GM12878 (cell line): Measurements from ENCODE around the gene DNAJC28. TPM values are rescaled to one million over a fixed set of nuclear protein-coding genes. Genes with fewer than 3 reads are reported as not detected.

Experiments
- ATAC-seq: fragments of 200-7000 bp; cut with Tn5 transposase; 3 replicates; pipeline ENCODE4 v1.9.1; 2020; ENCODE audit warnings: mild to moderate bottlenecking, moderate library complexity
- BruUV-seq: library from RNA; stranded (reverse); fragments of 400-500 nt; replicated peaks from 2 replicates; lab custom pipeline; 2021; lab: Mats Ljungman, UMichigan
- CTCF ChIA-PET: fragments of 300-600 bp; sonication (Branson Sonifier 250); formaldehyde crosslinking; extraction: SDS; loops from one replicate; lab custom pipeline; 2021; ENCODE audit warnings: inconsistent platforms; lab: Yijun Ruan, JAX
- POLR2A ChIA-PET: fragments of 350-600 bp; formaldehyde crosslinking; extraction: SDS; loops from one replicate; lab custom pipeline; 2021; ENCODE audit warnings: inconsistent platforms; lab: Charles Lee
- RAD21 ChIA-PET: fragments of 300-600 bp; sonication (Branson Sonifier 250); formaldehyde crosslinking; loops from one replicate; lab custom pipeline; 2023; ENCODE audit warnings: antibody characterized with exemption; ENCODE audit not compliant: unreplicated experiment; lab: Charles Lee
- SMC1A ChIA-PET: fragments of 300-600 bp; sonication (Branson Sonifier 250); formaldehyde crosslinking; loops from one replicate; lab custom pipeline; 2023; ENCODE audit not compliant: unreplicated experiment, uncharacterized antibody; lab: Charles Lee
- DNase-seq: peaks from one replicate; pipeline ENCODE4 v3.0.0-alpha.2; 2011; ENCODE audit warnings: low read depth, low spot score
- FAIRE-seq: peaks from 3 replicates; lab custom pipeline; 2011; peaks lifted over from hg19 to GRCh38; lab: Jason Lieb, UNC
- H2AFZ ChIP-seq: 2 replicates; pipeline ENCODE4 v1.6.0; 2011; ENCODE audit warnings: low read depth, low read length, control low read depth; ENCODE audit not compliant: control insufficient read depth
- H3K27ac ChIP-seq: 2 replicates; pipeline ENCODE4 v1.5.1; 2011; ENCODE audit warnings: control low read depth; ENCODE audit not compliant: control insufficient read depth, insufficient read depth
- H3K27me3 ChIP-seq, 2 experiments: replicated peaks in 1 of 2; 2 replicates each; pipeline versions ENCODE4 v1.6.0 to v1.6.1; 2011; ENCODE audit warnings: low read length in 1 of 2; ENCODE audit not compliant: control insufficient read depth in 2 of 2, insufficient read depth in 2 of 2
- H3K36me3 ChIP-seq, 2 experiments: 2 replicates each; pipeline ENCODE4 v1.5.1; 2011; ENCODE audit warnings: low read length in 1 of 2; ENCODE audit not compliant: control insufficient read depth in 2 of 2, insufficient read depth in 2 of 2
- H3K4me1 ChIP-seq: 2 replicates; pipeline ENCODE4 v1.6.1; 2011; ENCODE audit warnings: mild to moderate bottlenecking, low read length, moderate library complexity, mixed read lengths; ENCODE audit not compliant: control insufficient read depth, insufficient read depth
- H3K4me2 ChIP-seq: 2 replicates; pipeline ENCODE4 v1.6.0; 2011; ENCODE audit warnings: control low read depth; ENCODE audit not compliant: control insufficient read depth, insufficient read depth
- H3K4me3 ChIP-seq: fragments of 200-600 bp; sonication (generic); 2 replicates; pipeline ENCODE4 v1.5.1; 2016
- H3K79me2 ChIP-seq: 2 replicates; pipeline ENCODE4 v1.6.0; 2011; ENCODE audit warnings: low read length; ENCODE audit not compliant: control insufficient read depth, insufficient read depth
- H3K9ac ChIP-seq: 2 replicates; pipeline ENCODE4 v1.8.0; 2011; ENCODE audit warnings: low read length, control low read depth, mixed read lengths; ENCODE audit not compliant: control insufficient read depth, insufficient read depth
- H3K9me3 ChIP-seq: replicated peaks from 3 replicates; pipeline ENCODE4 v1.5.1; 2011; ENCODE audit warnings: mild to moderate bottlenecking, low read length; ENCODE audit not compliant: control insufficient read depth, insufficient read depth
- H4K20me1 ChIP-seq: 2 replicates; pipeline ENCODE4 v1.6.0; 2011; ENCODE audit not compliant: control insufficient read depth, insufficient read depth
- E2F4 ChIP-seq: IDR thresholded peaks from 2 replicates; pipeline ENCODE4 v1.6.1; 2012; ENCODE audit warnings: low read depth, low read length, improper control_type of control experiment
- EED ChIP-seq: sonication (generic); IDR thresholded peaks from 2 replicates; pipeline ENCODE4 v1.6.1; 2016; ENCODE audit warnings: antibody characterized with exemption, low read depth
- MYC ChIP-seq: IDR thresholded peaks from 2 replicates; pipeline ENCODE4 v1.6.1; 2011; ENCODE audit warnings: mild to moderate bottlenecking, low read length, moderate library complexity, inconsistent platforms; ENCODE audit not compliant: insufficient read depth, insufficient replicate concordance, insufficient read length, severe bottlenecking
- NFIC ChIP-seq: IDR thresholded peaks from 2 replicates; pipeline ENCODE4 v1.6.1; 2012; ENCODE audit warnings: low read depth, mild to moderate bottlenecking, inconsistent platforms, low read length, moderate library complexity
- RCOR1 ChIP-seq: conservative IDR thresholded peaks from 2 replicates; pipeline ENCODE4 v1.6.1; 2012; ENCODE audit warnings: low read depth, low read length, improper control_type of control experiment
- YY1 ChIP-seq: IDR thresholded peaks from 2 replicates; pipeline ENCODE4 v1.6.1; 2011; ENCODE audit warnings: low read depth, mild to moderate bottlenecking, low read length
- ZZZ3 ChIP-seq: IDR thresholded peaks from 2 replicates; pipeline ENCODE4 v1.6.1; 2011; ENCODE audit warnings: low read depth; ENCODE audit not compliant: control insufficient read depth, insufficient read length
- WGBS: methylation state at CpG from one replicate; pipeline ENCODE4 v1.1.6; 2016; ENCODE audit warnings: low lambda C conversion rate; ENCODE audit not compliant: insufficient replicate concordance, insufficient coverage; ENCODE audit errors: missing lambda C conversion rate; 5-methylcytosine and 5-hydroxymethylcytosine counted together
- in situ Hi-C: fragments of 300-500 bp; cut with MboI; formaldehyde crosslinking; loops from 9 replicates; pipeline ENCODE4 v1.14.3; 2018; ENCODE audit warnings: mixed read lengths
- intact Hi-C: fragments of 100-400 bp; cut with micrococcal nuclease; formaldehyde crosslinking; loops from one replicate; pipeline ENCODE4 v1.14.2; 2022; ENCODE audit not compliant: unreplicated experiment
- polyA plus RNA-seq, 11 experiments: library from polyadenylated mRNA; depleted of rRNA in 4 of 11; unstranded in 6 of 11; stranded (reverse) in 5 of 11; fragments of >200 nt; fragmentation: Nextera tagmentation in 4 of 11; fragmentation: Illumina TruSeq in 1 of 11; extraction: Ambion mirVana in 4 of 11; extraction: Trizol in 1 of 11; gene quantifications; 1 replicate in 1 of 11; 2 replicates in 10 of 11; pipeline versions ENCODE4 v1.2.1 to v1.2.3, GENCODE V29; 2011 to 2016; ENCODE audit warnings: inconsistent platforms in 2 of 11, missing spikeins in 2 of 11, low read depth in 1 of 11
- total RNA-seq, 4 experiments: library from RNA; depleted of rRNA in 3 of 4; stranded (reverse); fragments of >200 nt in 3 of 4; fragmentation: Illumina TruSeq in 1 of 4; extraction: Trizol in 1 of 4; gene quantifications; 2 replicates each; pipeline versions ENCODE4 v1.2.1 to v1.2.3, GENCODE V29; 2013 to 2021

Gene DNAJC28
- total and polyA plus RNA-seq, 10 of the 15 experiments (the other 5 are each of a cell fraction or from before 2014, with no cell fraction given) = 0.26 to 0.77 (median 0.54) TPM

- H3K79me2 ChIP-seq = no peaks in the 10 kb centered on the region
- no peaks in the 10 kb centered on the region for H3K9me3 ChIP-seq
- BruUV-seq = no TSS peak
- FAIRE-seq (no peak), ATAC-seq (no peak), DNase-seq (no peak)
- H3K4me3 ChIP-seq = no peak overlapping the region
- ChIA-PET POLR2A (interaction anchor here (1.4 to 2.1 kb wide), 3 partner anchors 11 to 51 kb away, joined by 4 to 13 read pairs (median 7); partner anchors contain the start of genes GART and SON), CTCF (interaction anchor here (1.4 kb wide), 1 partner anchor 10 kb away, joined by 3 read pairs; no protein-coding TSS in a partner anchor), SMC1A (interaction anchor here (1.8 kb wide), 1 partner anchor 51 kb away, joined by 6 read pairs; no protein-coding TSS in a partner anchor), RAD21 (no interaction called here)
- H4K20me1 ChIP-seq = no peaks in the 10 kb centered on the region
- no peak overlapping the region for H3K27ac ChIP-seq
- TF ChIP-seq NFIC (no peak), RCOR1 (no peak), YY1 (no peak), EED (no peak), MYC (no peak), E2F4 (no peak), ZZZ3 (no peak)
- no peaks in the 10 kb centered on the region for H3K27me3 ChIP-seq
- WGBS = 23% methylated on average over 2 of the region's 2 CpGs
- no peak overlapping the region for H3K9ac ChIP-seq
- no peaks in the 10 kb centered on the region for H3K36me3 ChIP-seq
- intact Hi-C loops (no loop called here), in situ Hi-C loops (no loop called here)
- no peak overlapping the region for H3K4me2 ChIP-seq
- no peaks in the 10 kb centered on the region for H3K4me1 ChIP-seq
- H2AFZ ChIP-seq = no peak overlapping the region
These were observed 1.1 kb upstream of the DNAJC28 start for GRCh38 chr21:33492571-33492970.
